DMS53 treated with DMSO at 0.1 percent for 48 hours (cell line): Measurements from ENCODE around the gene ZNF664.

Experiments
- DNase-seq: peaks from one replicate; lab custom pipeline; 2025; ENCODE audit not compliant: unreplicated experiment; lab: John Stamatoyannopoulos, UW

ZNF664 gene

DNA sequence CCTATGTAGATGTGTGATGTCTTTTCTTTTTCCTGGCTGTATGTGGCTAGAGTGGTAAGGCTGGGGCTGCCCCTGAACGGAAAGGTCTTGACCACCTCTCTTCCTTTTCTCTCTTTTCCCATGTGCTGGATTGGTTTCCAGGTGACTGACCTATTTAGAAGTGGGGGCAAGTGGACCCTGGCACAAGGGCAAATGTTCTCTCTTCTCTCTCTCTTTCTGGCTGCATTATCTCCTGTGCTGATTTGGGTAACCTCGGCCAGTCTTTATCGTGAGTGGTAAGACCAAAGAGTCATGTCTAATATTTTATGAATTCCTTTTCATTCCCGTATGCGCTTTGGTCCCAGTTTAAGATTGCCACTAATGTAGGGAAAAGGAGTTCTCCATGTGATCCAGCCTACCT, 16.2 kb downstream of the ZNF664 start:
- DNase-seq = no peak

DNA sequence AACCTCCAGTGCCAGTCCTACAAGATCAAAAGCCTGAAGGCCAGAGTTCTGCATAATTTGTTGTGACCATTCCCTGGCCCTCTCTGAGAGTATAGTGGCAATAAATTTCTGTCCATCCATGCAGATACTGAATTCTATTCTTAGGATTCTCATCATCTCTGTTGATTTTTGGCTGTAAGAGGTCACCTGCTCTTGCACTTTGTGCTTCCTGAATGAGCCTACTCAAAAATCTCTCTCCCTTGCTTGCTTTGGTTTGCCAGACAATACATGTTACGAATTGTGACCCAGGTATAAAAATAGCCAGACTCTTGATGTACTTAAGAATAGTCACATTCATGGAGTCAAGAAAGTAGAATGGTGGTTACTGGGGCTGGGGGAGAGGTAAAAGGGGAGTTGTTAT, 16.7 kb downstream of the ZNF664 start:
- no peak for DNase-seq

DNA sequence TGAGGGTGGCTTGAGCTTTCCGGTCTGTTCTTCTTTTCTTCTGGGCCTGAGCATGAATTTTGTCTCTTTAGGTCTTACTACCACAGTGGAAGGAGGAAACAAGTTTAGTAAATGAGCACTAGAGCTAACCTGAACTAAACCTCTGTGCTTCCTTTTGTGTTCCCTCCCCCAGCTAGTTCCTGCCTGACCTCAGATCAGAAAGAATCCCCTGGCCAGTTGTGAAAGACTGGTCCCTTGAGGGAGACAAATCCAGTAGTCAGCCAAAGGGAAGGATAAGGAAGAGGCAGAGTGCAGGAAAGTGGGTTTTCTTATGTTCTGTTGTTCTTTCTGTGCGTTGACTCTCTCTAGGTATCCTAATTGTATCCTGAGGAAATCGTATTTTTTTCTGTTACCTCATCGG, 17.5 kb downstream of the ZNF664 start:
- DNase-seq = no peak

DNA sequence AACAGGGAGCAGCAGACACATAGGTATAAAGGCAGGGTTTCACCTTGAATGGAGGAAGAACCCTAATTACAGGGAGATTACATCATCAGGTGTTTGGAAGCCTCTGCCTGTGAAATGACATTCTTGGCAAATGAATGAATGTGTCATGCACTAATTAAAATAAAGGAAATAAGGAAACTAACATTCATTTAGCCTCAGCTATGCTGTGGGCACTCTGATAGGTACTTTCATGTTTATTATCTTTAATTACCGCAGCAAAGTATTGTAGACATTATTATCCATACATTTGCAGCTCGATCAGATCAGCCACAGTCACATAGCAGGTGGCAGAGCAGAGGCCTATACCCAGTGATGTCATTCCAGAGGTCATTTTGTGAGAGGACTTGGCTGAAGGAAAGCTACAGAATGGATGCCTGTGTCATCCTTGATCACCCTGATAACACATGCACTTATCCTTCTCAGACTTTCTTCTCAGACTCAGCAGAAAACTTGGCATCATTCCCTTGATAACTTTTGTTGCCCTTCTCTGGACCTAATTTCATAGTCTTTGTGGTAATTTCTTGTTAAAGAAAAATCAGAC, 18.4 kb downstream of the ZNF664 start:
- DNase-seq = no peak

DNA sequence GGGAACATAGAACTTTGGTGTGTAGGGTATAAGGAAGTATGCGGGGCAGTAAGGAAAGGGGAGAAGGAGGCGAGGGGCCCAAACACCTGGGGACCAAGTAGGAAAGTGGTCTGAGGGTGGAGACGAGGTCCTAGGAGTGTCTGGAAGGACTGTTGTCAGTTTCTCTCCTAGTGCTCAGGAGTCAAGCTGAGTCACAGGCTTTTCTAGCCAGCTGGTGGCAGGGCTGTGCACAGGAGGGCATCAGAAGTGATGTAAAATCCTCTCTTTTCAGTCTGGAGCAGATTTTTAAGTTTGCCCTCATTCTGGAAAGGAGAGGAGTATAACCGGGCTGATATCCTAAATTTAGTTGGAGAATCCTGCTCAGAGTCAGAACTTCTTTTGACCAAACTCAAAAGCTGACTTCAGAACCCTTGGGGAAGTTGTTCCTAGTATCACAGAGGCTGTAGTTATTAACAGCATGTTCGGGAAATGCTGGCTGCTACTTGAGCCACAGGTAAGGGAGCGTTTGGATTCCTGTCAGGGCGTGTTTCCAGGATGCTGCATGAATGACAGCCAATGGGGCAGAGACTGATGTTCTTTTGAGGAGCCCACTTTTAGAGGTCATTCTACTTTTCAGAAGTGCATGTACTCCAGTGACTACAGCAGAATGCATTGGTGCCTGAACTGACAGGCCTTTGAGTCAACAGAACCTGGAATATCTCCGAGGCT, 19.3 kb downstream of the ZNF664 start:
- no peak for DNase-seq

DNA sequence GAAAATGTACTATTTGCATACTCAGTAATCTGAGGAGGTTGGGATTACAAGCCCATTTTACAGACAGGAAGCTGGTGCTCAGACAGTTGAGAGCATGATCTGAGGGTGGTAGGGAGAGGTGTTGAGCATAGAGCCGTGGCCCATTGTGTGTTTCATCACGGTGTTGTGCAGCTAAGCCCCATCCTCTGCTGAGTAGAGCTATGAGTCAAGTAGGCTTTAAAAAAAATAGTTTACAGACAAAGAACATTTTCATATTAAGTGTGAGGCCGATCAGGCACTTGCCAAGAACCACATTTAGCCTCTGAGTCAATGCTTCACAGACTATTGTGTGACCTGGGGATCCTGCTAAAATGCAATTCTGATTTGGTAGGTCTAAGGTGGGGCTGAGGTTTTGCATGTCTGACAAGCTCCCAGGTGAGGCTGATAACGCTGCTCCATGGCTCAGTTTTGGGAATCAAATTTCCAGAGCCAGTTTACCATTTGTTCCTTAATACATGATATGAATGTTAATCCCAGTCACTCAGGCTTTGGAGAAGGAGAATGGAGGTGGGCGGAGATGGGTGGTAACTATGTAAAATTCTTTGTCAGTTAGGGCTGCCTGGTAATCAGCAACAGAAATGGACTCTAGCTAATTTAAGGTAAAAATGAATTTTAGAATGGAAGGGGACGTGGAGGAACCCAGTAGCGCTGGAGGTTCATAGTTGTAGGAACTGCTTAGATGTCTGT, 22.2 kb downstream of the ZNF664 start:
- no peak for DNase-seq

DNA sequence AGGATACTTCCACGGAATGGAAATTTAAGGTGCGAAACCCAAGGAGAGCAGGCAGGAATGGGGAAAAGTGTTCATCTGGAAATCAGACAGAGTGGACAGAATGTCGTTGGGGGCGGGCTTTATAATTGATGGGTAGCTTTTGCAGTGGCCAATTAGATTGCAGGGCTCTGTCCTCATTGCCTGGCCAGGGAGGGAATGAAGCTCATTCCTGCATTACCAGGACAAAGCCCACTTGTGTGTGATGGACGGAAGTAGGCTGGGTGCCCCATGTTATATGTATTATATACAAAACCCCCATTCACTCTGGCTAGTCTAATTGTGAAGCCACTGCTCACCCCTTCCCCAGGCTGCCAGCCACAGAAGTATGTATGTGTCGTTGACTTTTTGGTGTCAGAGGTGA, 23.6 kb downstream of the ZNF664 start:
- DNase-seq = no peak

DNA sequence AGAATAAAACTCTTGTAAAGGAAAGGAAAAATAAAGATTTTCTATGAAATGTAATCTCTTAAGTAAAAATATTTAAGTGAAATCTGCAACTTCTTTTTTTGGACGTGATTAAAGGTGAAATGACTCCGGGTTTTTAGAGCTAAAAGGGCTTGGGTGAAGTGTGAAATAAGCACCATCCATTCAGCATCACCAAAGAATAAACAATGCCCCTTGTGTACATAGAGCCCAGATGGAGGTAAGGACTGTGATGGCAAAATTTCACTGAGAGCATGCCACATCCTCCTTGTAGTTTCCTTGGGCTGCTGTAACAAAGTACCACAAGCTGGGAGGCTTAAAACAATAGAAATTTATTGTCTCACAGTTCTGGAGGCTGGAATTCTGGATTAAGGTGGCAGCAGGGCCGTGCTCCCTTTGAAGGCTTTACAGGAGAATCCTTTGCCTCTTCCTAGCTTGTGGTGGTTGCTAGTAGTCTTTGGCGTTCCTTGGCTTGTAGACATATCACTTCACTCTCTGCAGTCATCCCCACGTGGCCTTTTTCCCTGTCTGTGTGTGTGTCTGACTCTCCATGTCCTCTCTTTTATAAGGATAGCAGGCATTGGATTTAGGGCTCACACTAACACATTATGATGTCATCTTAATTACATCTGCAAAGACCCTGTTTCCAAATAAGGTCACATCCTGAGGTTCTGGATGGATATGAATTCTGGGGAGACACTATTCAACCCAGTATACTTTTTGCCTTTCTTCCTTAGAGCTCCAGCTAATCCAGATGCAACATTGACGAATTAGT, 24.2 kb downstream of the ZNF664 start:
- no peak for DNase-seq

DNA sequence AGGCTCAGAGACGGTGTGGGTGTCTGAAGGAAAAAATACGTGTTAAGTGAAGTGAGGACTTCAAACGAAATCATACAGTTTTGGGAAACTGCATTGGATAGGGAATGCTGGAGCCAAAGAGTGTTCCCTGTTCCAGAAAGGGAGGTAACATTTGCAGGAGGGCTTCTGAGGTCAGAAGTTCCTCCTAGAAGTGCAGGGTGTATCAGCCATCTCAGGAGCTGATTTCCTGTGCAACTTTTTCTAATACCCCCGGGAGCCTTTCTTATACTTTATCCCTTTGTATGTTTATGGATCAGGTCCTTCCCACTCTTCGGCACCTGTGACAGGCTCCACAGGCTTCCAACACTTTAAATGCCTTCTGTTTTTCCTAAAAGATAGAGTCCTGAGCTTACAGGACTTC, 24.9 kb downstream of the ZNF664 start:
- DNase-seq = no peak

DNA sequence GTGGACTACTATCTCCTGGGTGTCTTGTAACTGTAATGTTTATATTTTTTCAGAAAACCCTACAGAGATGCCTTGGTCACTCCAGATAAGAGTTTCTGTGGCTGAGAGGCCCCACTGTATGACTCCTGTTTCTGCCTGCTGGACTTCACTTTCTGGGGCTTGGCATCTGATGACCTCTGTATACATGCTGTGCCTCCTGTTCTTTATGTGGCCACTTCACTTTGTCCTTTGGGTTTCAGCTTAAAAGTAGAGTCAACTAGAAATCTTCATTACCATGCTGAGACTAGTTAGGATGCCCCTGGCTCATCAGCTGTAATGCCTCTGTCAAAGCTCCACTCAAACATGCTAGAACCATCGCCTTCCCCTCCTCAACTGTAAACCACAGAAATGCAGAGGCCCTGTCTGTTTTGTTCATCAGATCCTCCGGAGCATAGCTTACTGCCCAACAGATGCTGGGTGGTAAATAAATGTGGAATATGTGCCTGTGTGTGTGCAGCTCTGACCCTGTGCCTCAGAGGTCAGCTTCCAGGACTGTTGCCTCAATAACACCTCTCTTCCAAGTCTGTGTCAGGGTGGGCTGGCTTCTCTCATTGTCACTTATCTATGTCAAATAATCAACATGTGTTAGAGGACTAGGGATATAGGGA, 25.5 kb downstream of the ZNF664 start:
- DNase-seq = no peak

DNA sequence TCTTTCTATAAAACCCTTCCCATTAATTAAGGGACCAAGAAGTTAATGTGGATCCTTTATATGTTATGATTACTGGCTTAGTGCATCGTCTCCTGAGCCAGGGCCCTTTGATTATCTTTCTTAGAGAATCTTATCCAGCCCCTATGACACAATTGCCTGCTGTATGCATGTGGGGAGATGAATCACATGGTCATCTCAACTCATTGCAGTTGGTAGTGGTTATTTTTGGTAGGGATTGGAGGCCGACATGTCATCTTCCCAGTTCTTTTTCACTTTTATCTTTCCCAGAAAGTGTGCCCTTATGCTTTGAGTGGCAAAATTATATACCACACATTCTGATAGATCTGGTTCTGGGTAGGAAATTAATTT, 26.0 kb downstream of the ZNF664 start:
- no peak for DNase-seq

DNA sequence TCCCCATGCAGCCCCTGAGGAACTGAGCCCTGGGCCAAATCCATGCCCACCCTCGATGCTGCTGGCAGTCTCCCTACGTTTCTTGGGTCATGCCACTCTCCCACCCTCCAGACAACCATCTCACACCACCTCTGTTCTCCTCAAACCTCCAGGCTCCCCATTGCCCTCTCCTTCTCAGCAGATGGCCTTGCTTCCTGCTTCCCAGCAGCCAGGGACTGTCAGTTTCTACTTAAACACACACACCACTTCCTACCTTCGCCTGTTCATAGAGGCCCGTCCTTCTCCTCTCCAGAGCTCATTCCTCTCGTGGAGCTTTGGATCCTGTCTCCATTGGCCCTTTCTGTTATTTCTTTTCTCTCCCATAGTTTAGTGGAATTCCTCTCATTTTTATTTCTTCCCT, 27.1 kb downstream of the ZNF664 start:
- DNase-seq = no peak

DNA sequence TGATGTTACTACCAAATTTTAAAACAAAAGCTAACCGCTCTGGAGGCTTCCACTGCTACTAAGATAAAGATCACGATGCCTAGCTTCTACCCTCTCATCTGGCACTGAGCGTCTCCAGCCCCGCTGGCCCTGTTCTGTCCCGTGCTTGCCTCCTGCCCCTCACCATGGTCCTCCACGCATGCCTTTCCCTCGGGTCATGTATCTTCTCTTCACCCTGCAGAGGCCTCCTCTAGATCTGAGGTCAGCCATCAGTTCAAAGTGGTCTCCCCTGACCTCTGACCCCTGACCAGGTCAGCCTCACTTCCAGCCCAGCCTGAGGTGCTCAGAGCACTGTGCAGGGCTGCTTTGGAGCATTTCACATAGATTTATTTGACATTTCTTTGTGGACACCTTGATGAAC, 28.3 kb downstream of the ZNF664 start:
- DNase-seq = no peak

DNA sequence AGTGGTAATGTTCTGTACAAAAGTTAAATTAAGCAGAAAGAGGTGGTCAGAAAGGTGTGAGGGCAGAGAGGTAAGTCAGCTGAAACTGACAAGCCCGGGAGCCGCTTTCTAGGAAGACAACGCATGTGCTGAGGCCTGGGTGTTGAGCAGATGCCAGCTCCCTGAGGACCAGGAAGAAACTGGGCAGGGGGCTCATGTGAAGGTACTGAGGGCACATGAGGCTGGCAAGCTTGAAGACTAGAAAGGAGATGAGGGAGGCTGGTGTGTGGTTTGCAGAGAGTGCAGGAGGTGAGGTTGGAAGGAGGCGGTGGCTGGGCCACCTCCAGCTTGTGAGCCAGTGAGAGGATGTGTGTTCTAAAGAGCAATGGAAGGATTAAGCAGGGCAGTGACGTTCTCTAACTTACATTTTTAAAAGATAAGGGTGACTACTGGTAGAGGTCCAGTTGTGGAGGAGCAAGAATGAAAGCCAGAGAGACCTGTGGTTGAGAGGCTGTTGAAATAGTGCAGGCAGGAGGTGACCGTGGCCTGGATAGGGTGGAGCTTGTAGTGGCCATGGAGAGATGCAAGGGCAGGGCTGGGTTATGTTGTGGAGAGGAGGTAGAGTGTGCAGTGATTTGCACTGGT, 29.1 kb downstream of the ZNF664 start:
- no peak for DNase-seq

DNA sequence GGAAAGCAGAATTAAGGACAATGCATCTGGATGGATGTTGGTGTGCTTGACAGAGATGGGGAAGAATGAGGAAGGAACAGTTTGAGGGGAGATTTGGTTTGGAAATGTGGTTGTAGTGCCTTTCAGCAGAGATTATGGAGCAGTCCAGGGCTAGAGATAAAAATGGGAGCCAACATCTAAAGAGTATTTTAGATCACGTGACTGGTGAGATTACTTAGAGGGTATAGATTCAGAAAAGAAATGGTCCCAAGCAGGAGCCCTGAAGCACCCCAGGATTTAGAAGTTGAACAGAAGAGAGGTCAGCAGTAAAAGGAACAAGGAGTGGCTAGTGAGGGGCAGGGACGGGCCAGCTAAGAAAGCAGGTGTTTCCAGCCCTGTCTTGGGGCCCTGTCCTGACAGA, 29.6 kb downstream of the ZNF664 start:
- no peak for DNase-seq

DNA sequence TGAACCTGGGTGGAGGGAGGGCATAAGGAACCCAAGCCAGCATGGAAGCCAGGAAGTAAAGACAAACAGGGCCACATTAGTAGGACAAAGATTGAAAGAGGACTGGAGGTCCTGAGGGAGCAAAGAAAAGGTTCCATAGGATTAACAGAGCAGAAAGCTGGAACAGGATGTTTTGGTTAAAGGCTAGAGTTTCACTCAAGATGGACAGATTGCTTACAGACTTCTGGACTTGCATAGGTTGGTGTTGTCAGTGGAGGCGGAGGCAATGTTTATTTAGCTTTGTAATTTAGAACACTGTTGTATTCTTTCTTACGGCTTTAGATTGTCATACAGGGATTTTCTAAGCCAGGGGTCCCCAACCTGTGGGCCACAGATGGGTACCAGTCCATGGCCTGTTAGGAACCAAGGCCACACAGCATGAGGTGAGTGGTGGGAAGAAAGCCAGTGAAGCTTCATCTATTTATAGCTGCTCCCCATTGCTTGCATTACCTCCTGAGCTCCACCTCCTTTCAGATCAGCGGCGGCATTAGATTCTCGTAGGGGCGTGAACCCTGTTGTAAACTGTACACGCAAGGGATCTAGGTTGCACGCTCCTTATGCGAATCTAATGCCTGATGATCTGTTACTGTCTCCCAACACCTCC, 31.3 kb downstream of the ZNF664 start:
- no peak for DNase-seq

DNA sequence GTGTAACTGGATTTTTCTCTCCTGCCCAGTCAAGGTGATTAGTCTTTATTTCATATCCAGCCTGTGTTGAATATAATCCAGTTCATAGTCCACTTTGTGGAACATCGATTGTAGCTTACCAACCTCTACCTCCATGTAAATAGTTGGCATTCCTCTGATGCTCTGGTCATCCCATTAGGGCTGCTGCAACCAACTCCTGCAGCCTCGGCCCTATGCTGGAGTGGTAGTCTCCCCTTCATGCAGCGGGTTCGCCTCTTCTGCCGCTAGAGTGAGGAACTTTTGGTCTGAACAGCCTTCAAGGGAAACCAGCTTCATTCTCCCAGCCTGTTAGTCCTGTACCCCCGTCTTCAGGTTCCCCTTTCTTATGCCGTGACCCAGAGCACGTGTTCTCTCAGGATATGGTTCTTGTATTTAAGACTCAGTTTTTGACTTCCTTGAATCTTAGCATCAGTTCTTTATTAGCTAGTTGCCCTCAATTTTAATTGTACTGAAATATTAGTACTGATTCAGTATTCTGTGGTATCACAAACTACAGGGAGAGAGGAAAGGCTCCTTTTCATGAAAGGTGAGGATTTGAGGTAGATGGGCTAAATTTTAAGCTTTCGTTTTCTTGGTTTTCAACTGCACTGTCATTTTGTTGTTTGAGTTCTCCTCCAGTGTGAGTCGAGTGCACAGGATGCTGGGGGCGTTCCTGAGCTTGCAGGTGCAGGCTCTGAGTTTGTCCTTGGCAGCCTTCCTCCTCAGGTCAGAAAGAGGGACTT, 33.2 kb downstream of the ZNF664 start:
- DNase-seq = no peak

DNA sequence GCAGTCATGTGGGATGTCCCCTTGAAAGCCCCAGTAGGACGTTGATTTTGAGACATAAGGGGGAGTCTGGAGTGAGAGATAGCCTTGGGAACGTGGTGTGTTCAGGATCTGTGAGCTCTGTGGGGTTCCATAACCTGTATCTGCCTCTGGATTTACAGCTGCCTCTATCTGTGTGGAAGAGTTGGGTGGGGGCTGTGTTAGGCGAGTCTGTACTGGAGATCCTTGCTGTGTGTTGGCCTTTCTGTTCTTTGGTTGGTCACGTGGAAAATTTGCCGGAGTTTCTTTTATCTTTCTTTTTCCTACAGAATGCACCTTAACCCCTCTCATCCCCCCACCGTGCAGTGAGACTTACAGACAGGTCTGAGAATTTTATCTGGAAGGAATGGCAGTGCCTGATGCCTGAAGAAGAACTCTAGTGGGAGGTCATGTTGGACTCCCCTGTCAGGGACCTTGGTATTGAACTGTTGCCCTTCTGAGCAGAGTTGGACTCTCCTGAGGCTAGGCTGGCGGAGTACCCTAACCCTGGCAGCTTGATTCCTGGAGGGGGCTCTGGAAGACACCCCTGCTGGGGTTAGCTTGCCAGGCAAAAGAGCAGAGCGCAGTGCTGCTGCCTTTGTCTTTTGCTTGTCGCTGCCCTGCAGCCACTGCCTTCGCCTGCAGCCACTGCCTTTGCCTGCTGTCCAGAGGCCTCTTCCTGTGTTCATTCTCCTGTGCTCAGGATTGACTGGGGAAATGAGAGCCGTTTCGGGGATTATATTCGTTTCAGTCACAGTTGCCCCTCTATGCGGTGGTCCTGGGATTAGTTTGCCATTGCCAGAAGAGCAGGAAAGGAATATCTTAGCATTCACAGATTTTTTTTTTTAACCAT, 34.1 kb downstream of the ZNF664 start:
- no peak for DNase-seq
